Neutrophil (primary cell): ENCODE data around the gene TMEM132A.

Source experiments
- H3K27ac ChIP-seq: fragments of 200-600 bp; sonication (generic); 2 replicates; pipeline ENCODE4 v1.5.1; 2016; ENCODE audit warnings: mild to moderate bottlenecking, moderate library complexity
- H3K27me3 ChIP-seq: fragments of 200-600 bp; sonication (generic); 2 replicates; pipeline ENCODE4 v1.6.0; 2016; ENCODE audit warnings: mild to moderate bottlenecking
- H3K36me3 ChIP-seq: fragments of 200-600 bp; sonication (generic); 2 replicates; pipeline ENCODE4 v1.5.1; 2017
- H3K4me1 ChIP-seq, 2 experiments: fragments of 200-600 bp in 1 of 2; sonication (generic) in 1 of 2; 1 replicate in 1 of 2; 2 replicates in 1 of 2; pipeline versions ENCODE4 v1.5.1 to v1.6.1; 2013 to 2016; ENCODE audit warnings: low read depth in 1 of 2, low read length in 1 of 2, mild to moderate bottlenecking in 1 of 2, moderate library complexity in 1 of 2; ENCODE audit not compliant: control insufficient read depth in 1 of 2, insufficient read depth in 1 of 2
- H3K4me3 ChIP-seq, 2 experiments: fragments of 200-600 bp in 1 of 2; sonication (generic) in 1 of 2; 1 replicate in 1 of 2; 2 replicates in 1 of 2; pipeline ENCODE4 v1.5.1; 2013 to 2016; ENCODE audit warnings: low read depth in 1 of 2, low read length in 1 of 2, mild to moderate bottlenecking in 1 of 2, moderate library complexity in 1 of 2
- H3K9me3 ChIP-seq: fragments of 200-600 bp; sonication (generic); 2 replicates; pipeline ENCODE4 v1.5.1; 2016
- TF ChIP-seq, protein P1 (sequence below): fragments of 200-600 bp; sonication (generic); IDR thresholded peaks from 2 replicates; pipeline ENCODE4 v1.5.1; 2016; ENCODE audit warnings: antibody characterized with exemption

Gene TMEM132A

DNA sequence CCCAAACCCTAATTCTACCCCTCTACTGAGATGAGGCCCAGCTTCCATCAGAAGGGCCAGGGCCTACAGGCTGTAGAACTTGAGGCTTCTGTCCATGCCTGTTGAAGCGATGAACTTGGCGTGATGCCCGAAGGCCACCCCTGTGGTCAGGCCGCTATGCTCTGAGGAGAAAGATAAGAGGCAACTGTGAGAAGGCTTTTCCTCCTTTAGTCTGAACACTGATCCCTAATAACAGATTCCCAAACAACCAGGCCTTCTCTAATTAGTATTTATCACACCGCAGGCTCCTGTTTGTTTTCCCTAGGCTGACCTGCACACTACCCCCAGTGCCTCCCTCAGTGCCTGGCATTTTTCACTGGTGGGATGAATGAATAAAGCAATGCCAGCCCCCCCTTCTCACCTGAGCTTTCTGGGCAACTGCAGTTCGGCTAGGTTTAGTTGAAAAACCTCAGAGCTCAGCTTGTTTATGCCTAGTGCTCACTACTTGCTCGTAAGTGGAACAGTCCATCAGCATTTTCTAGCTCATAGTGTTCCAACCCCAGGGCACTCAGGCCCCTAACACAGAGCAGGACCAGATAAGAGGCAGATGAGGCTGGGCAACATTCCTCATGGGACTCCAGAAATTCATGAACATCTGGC, 33.0 kb upstream of the TMEM132A start:
- TF ChIP-seq, protein P1, sequence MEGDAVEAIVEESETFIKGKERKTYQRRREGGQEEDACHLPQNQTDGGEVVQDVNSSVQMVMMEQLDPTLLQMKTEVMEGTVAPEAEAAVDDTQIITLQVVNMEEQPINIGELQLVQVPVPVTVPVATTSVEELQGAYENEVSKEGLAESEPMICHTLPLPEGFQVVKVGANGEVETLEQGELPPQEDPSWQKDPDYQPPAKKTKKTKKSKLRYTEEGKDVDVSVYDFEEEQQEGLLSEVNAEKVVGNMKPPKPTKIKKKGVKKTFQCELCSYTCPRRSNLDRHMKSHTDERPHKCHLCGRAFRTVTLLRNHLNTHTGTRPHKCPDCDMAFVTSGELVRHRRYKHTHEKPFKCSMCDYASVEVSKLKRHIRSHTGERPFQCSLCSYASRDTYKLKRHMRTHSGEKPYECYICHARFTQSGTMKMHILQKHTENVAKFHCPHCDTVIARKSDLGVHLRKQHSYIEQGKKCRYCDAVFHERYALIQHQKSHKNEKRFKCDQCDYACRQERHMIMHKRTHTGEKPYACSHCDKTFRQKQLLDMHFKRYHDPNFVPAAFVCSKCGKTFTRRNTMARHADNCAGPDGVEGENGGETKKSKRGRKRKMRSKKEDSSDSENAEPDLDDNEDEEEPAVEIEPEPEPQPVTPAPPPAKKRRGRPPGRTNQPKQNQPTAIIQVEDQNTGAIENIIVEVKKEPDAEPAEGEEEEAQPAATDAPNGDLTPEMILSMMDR = no peak
- Histone ChIP-seq H3K9me3 (no peaks in the 10 kb centered on the region), H3K27me3 (no peaks in the 10 kb centered on the region), H3K36me3 (peaks cover 54% of the 10 kb centered on the region), H3K4me3 (no peak overlapping the region), H3K27ac (no peak overlapping the region), H3K4me1 (no peaks in the 10 kb centered on the region)

DNA sequence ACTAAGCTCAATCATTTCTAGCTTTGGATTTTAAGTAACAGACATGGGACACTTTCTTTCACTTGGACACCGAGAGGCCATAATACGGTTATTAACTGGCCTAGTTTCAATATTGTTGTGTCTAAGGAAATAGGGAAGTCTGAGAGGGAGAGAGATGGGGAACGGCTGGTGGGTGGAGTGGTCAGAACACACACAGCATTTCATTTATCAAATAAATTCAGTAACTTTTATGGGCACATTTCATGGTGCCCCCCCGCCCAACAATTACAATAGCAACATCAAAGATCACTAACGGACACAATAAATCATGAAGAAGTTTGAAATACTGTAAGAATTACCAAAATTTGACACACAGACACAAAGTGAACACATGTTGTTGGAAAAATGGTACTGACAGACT, 28.6 kb upstream of the TMEM132A start:
- H3K36me3 ChIP-seq = peaks cover 79% of the 10 kb centered on the region
- no peak overlapping the region for H3K4me3 ChIP-seq

DNA sequence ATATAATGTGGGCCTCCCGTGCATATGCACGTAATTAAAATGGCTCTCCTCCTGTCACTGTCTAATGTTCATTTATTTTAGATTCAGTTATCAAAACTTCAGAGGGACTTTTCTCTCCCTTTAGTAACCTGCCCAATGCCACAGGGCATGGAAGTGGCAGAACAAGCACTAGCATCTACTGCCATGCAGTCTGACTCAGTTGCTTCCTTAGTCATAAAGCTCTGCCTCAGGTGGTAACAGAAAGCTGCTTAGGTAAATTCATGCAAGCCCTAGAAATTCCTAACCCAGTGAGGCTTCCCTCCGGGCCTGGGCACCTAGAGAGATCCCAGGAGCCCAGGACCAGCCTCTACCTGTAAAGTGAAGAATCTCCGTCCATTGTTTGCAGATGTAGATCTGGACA, 26.8 kb upstream of the TMEM132A start:
- TF ChIP-seq, protein P1 = no peak
- Histone ChIP-seq H3K4me1 (no peaks in the 10 kb centered on the region), H3K27ac (no peak overlapping the region), H3K9me3 (no peaks in the 10 kb centered on the region), H3K36me3 (peaks cover 76% of the 10 kb centered on the region), H3K27me3 (no peaks in the 10 kb centered on the region), H3K4me3 (no peak overlapping the region)

More for the DNA sequence above, 28.6 kb upstream of the TMEM132A start:
- no peaks in the 10 kb centered on the region for H3K4me1 ChIP-seq
- H3K27ac ChIP-seq = no peak overlapping the region
- no peaks in the 10 kb centered on the region for H3K9me3 ChIP-seq
- H3K27me3 ChIP-seq = no peaks in the 10 kb centered on the region
- TF ChIP-seq, protein P1 = no peak

DNA sequence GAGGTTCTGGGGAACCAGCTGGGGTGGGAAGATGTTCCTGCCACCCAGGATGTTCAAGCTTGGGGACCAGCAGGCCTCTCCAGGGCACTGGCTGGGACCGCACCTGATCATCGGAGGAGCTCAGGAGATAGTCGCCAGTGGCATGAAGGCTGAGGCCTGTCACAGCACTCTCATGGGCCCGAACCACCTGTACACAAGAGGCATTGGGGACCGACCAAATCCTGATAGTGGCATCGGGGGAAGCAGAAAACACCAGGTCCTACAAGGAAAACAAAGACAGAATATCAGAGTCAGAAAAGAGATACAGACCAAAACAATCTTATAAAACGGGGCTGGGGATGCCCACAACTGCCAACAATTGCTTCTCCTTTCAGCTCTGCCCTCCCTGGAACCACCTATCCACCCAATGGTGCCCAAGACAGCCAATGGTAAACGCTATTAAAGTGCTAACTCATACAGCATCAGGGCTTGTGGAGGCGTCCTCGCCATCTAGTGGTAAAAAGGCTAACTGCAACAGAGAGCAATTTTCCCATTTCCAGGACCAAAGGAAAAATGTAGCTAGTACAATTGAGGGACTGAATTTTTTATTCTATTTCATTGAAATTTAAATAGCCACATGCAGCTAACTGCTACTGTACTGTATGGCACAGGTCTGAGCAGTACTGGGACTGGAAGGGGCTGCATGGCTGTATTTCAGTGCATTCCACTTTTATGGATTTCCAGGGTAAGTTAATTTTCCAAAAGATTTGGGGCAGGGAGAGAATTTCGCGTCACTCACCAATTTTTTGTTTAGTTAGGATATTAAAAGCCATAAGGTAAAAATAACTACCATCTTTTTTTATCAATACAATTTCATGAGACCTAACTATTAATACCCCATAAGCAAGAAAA, 25.0 kb upstream of the TMEM132A start:
- Histone ChIP-seq H3K4me1 (no peaks in the 10 kb centered on the region), H3K4me3 (no peak overlapping the region), H3K36me3 (peaks cover 70% of the 10 kb centered on the region), H3K27ac (peak overlapping the region; percentile 44), H3K9me3 (no peaks in the 10 kb centered on the region), H3K27me3 (no peaks in the 10 kb centered on the region)
- TF ChIP-seq, protein P1 = peak; percentile 91

DNA sequence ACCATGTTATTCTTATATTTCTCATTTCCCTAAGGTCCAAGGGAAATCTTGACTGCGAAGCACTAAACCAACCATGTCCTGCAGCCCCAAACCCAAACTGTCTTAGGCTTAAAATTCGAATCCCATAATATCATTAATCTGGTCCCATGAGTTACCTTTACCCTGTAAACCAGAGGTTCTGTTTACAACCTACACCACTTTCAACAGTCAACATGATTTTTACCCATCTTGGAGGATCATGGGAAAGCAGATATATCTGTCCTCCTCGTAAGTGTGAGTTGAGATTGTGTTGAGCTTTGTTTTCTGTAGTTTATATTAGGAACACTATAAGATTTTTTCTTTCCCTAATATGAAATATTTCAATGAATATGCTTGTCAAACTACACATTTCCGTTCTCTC, 24.3 kb upstream of the TMEM132A start:
- H3K9me3 ChIP-seq = no peaks in the 10 kb centered on the region
- peaks cover under 1 to 2% of the 10 kb centered on the region in 2 experiments for H3K4me1 ChIP-seq
- no peak overlapping the region for H3K4me3 ChIP-seq
- H3K36me3 ChIP-seq = peaks cover 63% of the 10 kb centered on the region
- H3K27me3 ChIP-seq = no peaks in the 10 kb centered on the region
- TF ChIP-seq, protein P1 = no peak
- no peak overlapping the region for H3K27ac ChIP-seq
